ENCODE data around the gene MMEL1. TPM values are rescaled to one million over a fixed set of nuclear protein-coding genes. Genes with fewer than 3 reads are reported as not detected.

Gene MMEL1
- polyA plus RNA-seq, 10 donors: 0.13 to 0.81 (median 0.49) TPM

DNA sequence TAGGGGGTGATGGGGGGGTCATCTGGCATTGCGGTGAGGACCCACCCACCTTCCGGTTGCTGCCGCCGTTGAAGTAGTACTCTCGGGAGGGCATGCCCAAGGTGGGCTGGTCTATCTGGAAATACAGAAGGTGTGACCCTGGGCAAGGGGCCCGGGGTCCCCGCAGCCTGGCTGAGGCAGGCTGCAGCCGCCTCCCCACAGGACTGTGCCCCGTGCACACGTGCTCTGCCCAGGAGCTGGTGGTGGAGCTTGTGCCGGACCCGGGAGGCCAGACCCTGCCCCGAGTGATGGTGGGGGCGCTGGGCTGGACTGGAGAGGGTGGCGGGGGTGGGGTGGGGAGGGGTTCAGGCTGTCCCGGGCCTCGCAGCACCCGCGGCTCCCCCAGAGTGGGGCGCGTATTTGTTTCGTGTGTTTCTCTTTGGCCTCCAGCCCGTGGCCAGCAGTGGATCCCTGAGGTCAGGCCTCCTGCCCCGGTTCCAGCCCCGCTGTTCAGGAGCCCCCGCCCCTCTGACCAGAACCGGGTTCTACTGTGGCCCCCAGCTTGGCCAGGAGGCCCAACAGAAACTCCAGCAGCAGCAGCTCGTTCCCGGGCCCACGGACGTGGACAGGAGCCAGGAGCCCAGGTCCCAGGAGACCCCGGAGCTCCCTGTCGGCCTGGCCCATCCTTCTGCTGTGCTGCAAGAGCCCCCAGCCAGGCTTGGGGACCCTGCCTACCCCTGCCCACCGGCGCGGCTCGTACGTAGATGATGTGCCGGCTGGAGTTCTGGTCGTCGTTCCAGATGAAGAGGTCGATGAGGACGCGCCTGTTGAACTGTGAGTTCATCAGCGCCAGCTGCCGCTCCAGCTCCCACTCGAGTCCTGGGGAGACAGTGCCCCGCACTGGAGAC, 27.1 kb downstream of the MMEL1 start:
- DNase-seq: no peak

GRCh38 chr1:2604844-2605508, 27.8 kb downstream of the MMEL1 start:
- DNase-seq: no peak

GRCh38 chr1:2604156-2604843, 28.5 kb downstream of the MMEL1 start:
- DNase-seq: no peak

GRCh38 chr1:2603521-2604155, 29.2 kb downstream of the MMEL1 start:
- DNase-seq: no peak

- DNase-seq: no peak
Measured at GRCh38 chr1:2602866-2603520, 29.8 kb downstream of the MMEL1 start.

GRCh38 chr1:2602311-2602835, 30.4 kb downstream of the MMEL1 start:
- no peak for DNase-seq

- no peak for DNase-seq
Measured at GRCh38 chr1:2601721-2602303, 31.0 kb downstream of the MMEL1 start.

DNA sequence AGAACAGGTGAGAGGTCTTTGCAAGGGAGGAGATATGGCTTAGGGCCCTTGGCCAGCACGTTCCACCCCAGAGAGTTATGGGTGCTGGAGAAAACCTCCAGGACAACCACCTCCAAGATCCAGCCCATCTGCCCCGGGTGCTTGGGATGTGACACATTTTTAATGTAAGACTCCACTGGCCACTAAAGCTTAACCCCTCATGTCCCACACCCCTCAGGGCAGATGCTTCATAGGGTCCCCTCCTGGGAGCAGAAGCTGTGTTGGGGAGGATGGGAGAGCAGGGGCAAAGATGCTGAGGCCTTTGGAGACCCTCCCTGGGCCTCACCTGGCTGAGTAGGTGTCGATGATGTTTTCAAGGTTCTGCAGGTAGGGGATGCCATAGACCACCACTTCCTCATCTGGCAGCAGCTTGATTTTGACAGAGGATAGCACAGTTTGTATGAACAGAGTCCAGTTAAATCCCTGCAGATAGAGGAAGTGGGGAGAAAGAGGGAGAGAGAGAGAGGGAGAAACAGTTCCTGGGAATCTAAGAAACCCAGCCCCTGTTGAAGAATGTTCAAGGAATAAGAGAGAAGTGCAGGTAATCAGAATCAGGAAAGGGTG, 34.4 kb downstream of the MMEL1 start:
- no peak for DNase-seq

DNA sequence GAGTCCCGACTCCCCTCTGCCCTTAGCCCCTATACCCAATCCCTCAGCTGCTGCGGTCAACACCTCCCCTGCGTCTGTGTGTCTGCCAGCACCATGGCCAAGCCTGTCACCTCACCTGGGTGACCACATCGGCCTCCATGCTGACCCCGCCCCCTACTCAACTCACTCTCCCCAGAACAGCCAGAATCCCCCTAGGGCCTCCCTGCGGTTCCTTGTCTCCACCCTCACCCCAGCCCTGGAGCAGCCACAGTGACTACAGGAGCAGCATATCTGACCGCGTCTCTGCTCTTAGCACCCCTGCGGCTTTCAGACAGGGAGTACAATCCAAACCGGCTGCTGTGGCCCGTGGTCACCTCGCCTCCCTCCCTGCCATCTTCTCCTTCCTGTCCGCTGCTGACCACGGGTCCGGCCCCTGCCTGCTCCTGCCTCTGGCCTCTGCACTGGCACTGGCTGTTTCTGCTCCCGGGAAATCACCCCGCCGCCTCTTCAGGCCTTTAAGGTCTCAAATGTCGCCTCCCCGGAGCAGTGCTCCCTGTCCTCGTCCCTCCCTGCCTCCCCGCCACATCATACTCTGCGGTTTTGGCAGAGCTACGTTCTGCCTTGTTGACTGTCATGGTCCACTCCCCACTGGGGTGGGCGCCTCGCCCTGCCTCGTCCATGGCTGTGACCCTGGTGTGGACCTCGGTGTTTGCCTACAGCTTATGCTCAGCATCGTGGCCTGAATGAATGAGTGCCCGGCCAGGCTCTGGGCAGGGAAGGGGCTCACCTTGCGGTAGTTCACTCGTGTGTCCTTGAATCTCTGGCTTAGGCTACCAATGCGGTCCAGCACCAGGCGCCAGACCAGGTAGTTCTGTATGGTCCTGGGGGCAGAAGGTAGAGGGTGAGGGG, 35.1 kb downstream of the MMEL1 start:
- DNase-seq: no peak

DNA sequence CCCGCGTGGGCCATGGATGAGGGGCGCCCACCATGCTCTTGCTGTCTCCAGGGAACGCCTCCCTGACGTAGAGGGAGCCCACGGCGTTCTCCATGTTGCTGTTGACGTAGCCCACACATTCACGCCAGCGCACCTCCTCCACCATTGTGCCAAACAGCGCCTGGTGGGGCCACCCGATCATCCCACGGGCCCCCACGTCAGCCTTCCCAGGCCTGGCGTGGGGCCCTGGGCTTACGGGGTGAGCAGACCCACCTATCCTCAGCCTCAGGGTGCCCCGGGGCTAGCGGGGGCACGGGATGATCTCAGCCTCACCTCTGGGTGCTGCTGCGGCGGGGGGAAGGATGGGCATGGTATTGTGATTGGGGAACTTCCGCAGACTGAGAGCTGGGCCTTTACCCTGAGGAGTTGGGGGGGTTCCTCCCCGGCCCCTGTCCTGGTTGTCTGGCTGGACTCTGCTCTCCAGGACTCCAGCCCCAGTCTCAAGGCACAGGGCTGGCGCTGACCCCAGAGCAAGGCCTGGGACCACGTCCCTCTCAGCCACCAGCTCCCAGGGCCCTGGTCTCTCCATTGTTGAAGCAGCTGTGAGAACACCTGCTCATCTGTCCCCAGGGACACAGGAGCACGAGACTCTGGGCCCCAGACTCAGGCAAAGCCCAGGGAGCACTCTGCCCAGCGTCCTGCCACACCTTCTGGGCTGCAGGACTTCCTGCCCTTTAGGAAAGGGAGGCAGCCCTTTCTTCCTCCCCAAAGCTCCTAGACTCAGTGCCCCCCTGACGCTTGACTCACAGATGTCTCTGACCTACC, 36.1 kb downstream of the MMEL1 start:
- no peak for DNase-seq

GRCh38 chr1:2595812-2596529, 36.8 kb downstream of the MMEL1 start:
- DNase-seq: no peak

DNA sequence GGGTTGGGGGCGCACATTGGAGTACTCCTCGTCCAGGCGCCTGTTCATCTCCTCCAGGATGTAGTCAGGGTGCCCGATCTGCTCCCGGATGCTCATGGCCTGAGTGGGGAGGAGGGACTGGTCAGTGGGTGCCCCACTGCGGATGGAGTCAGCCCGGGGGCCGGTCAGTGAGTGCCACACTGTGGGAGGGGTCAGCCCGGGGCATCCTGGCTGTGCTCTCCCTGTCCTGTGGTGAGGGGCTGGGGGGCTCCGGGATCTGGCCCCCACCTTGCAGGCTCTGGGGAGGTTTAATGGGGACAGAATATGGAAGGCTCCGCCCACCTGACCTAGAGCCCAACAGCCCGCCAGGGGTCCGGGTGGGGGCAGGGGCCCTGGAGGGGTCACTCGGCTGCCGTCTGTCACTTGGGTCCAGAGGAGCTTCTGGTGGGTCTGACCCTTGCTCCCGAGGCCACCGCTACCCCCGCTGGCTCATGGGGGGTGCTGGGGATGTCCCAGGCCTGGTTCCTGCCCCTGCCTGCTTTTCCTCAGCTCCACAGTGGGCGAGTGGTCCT, 37.5 kb downstream of the MMEL1 start:
- no peak for DNase-seq

DNA sequence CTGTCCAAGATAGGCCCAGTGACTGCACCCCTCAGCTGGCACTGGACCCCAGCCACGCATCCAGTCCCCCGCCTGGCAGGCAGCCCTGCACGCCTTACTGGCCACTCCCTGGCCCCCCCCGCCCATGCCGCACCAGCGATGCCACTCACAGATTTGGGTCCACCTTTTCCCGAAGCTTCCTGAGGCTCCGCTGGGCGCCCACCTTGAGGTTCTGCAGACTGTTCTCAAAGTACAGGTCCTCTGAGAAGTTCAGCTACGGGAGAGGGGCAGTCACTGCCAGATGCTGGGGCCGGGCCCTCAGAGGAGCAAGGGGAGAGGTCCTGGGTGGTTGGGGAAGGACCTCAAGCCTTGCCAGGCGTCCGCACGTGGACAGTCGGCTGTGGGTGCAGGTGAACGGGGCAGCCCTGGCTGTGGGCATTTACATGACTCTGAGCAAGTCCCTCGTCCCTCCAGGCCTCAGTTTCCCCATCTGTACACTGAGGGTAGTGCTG, 38.1 kb downstream of the MMEL1 start:
- DNase-seq: no peak

GRCh38 chr1:2594001-2594640, 38.7 kb downstream of the MMEL1 start:
- peak in 1 of 3 donors; percentile 37 for DNase-seq

DNA sequence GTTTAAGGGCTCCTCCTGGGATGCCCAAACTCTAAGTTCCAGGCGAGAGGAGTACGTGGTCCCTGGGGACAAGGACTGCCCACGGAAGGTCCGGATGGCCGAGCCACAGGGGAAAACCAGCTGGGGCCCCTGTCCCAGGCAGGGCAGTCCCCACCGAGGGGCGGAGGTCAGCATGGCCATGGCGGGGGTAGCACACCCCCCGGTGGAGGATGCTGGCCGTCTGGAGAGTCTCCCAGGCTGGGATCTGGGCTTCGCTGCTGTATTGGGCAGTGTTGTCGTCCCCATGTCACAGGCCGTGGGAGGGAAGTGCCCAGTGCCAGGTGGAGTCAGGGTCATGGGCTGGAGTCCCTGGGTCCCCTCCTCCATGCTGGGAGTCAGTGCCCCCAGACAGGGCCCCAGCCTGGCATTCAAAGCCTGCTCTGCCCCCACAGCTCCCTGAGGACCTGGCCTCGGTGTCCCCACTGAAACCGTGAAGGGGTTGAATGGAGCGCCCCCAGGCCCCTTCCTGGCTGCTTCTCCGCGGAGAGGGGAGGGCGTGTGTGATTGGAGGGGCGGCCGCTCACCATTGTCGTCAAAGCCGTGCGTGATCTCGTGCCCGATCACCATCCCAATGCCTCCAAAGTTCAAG, 39.5 kb downstream of the MMEL1 start:
- DNase-seq: no peak

DNA sequence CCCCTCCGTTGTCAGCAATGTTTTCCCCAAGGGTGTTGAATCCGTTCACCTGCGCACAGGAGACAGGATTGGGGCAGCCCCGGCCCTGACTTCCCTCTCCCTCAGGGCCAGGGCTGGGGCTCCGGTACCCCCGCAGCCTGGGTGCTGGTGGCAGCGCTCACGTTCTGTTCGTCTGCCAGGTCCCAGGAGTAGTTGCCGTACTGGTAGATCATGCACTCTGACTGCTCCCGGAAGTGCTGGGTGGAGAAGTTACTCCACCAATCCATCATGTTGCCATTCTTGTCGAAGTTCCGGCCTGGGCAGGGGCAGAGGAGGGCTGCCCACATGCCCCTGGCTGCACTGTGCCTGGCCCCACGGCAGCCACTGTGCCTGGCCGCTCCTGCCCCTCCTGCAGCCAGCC, 40.1 kb downstream of the MMEL1 start:
- no peak for DNase-seq

Measured in muscle of back (tissue), 11 donors.